ENCODE results near the gene DOCK1.

DNA sequence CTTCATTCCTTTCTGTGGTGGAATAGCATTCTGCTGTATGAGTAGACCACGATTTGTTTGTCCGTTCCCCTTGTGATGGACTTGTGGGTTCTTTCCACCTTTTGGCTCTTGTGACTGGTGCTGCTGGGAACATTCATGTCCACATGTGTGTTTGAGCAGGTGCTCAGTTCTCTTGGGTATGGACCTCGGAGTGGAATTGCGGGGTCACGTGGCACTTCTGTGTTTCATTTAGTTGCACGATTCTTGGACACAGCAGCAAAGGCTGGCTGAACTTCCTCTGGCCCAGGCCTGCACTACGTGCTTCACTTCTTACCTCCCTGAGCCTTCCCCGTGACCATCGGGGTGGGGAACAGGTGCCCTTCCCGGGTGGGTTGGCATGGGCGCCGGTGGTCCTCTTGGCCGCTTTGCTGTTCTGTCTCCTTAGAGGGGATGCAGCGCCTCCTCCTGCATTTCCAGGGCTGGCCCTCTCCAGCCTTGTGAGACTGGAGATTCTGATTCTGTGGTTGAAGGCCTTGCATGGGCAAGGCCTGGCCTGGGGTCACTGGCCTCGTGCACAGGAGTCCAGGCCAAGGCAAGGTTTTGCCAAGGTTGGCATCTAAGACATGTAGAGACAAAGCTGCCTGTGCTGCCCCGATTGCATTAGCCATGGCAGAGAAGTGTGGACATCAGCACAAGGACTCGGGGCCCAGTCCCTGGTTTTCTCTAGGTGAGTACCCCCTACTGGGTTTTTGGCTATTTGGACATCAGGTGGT lies 25.1 kb downstream of the DOCK1 start:
- TF ChIP-seq, protein P1, sequence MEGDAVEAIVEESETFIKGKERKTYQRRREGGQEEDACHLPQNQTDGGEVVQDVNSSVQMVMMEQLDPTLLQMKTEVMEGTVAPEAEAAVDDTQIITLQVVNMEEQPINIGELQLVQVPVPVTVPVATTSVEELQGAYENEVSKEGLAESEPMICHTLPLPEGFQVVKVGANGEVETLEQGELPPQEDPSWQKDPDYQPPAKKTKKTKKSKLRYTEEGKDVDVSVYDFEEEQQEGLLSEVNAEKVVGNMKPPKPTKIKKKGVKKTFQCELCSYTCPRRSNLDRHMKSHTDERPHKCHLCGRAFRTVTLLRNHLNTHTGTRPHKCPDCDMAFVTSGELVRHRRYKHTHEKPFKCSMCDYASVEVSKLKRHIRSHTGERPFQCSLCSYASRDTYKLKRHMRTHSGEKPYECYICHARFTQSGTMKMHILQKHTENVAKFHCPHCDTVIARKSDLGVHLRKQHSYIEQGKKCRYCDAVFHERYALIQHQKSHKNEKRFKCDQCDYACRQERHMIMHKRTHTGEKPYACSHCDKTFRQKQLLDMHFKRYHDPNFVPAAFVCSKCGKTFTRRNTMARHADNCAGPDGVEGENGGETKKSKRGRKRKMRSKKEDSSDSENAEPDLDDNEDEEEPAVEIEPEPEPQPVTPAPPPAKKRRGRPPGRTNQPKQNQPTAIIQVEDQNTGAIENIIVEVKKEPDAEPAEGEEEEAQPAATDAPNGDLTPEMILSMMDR (IDR thresholded peaks at IDR 0.05): no peak
- TF ChIP-seq EP300 (IDR thresholded peaks at IDR 0.05; ENCODE audit: borderline replicate concordance in 1 of 2, low read depth in 1 of 2, low read length in 1 of 2): no peak
- TF ChIP-seq TAF1 (IDR thresholded peaks at IDR 0.05; ENCODE audit: borderline replicate concordance, low read depth, low read length): no peak
- no peak for TF ChIP-seq YY1 (IDR thresholded peaks at IDR 0.05; ENCODE audit: low read depth)
- no peak for TF ChIP-seq NRF1 (IDR thresholded peaks at IDR 0.05; ENCODE audit: low read depth, low read length)
- TF ChIP-seq SMC3 (IDR thresholded peaks at IDR 0.05; ENCODE audit: low read depth, low read length): no peak
- TF ChIP-seq FOXJ3 (CRISPR knock-in tag; IDR thresholded peaks at IDR 0.05): no peak
- no peak for TF ChIP-seq POLR2AphosphoS5 (IDR thresholded peaks at IDR 0.05; ENCODE audit: low read depth, low read length)
- TF ChIP-seq RAD21 (IDR thresholded peaks at IDR 0.05; ENCODE audit: low read length): no peak

All from SK-N-SH (cell line).